GM21423 (cell line): ENCODE results near the gene RWDD3.
A peak's percentile ranks its signal among the peaks of the same experiment; 100 is the strongest.

Experiments
- ATAC-seq: cut with Tn5 transposase; IDR thresholded peaks from one replicate; pipeline ENCODE4 v1.9.1; 2021; ENCODE audit warnings: mild to moderate bottlenecking, moderate library complexity; ENCODE audit not compliant: unreplicated experiment

RWDD3 gene, protein sequence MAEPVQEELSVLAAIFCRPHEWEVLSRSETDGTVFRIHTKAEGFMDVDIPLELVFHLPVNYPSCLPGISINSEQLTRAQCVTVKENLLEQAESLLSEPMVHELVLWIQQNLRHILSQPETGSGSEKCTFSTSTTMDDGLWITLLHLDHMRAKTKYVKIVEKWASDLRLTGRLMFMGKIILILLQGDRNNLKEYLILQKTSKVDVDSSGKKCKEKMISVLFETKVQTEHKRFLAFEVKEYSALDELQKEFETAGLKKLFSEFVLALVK

DNA sequence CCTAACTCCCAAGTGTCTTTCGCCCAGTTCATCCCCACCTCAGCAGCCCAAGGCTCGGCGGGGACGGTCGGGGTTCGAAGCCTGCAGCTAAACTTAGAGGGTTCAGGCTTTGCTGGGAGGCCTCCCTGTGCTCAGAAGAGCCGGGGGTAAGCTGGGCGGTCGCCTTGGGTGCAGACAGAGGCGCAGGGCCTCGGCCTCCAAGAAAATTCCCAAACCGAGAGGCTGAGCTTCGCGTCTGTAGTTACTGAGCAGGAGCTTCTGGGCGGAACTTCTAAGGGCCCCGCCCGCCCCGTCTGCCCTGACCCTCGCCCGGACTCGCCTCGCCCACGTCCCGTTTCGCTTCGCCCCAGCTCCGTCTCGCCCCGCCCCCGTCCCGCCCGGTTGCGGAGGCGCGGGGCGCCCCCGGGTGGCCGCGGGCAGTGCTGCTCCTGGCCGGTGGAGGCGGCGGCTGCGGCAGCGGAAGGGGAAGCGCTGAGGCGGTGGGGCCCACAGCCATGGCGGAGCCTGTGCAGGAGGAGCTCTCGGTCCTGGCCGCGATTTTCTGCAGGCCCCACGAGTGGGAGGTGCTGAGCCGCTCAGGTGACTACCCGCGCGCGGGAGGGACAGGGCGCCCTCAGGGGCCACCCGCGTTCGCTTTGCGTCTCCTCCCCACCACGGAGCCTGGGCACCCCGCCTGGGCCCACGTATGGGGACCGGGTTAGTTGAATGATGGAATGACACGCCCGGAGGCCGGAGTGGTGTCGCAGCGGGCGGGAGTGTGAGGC is at the start of gene RWDD3:
RWDD3 (plus strand) TSS at position 474 of the 764 bp plus-strand sequence; CDS start at position 495, 21 bp downstream.
- ATAC-seq: peak; percentile 95

DNA sequence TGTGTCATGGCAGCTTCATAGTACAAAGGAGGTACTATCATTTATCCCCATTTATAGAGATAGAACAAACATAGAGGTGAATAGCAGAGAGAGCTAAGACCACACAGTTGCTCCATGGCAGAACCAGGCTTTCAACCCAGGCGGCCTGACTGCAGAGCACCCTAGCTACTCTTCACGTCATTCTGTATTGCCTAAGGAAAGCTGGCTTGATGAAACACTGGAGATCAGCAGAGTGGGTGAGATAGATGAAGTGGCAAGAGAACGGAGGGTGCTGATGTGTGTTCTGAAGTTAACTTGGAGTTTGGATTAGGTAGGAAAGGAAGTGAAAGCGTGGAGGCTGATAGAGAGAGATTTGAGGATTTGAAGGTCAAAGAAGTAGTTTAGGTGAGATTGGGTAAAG is 47.9 kb upstream of the RWDD3 start:
- ATAC-seq: no peak

DNA sequence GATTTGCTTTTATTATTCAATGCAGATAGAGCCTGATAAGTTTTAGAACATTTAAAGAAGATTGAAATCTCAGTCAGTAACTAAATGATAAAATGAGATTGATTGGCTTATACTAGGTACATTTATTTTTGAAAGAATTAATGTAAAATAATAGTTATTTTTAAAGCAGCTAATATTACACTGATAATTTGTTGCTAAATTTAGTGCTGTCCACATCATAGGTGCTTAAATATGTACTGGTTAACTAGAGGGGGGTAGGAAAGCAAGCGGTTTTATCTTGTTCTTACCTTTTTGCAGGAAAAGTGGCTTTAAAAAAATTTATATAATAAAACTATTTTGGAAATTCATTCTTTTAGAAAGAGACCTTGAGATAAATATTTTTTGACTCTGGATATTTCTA is 40.4 kb upstream of the RWDD3 start:
- no peak for ATAC-seq

DNA sequence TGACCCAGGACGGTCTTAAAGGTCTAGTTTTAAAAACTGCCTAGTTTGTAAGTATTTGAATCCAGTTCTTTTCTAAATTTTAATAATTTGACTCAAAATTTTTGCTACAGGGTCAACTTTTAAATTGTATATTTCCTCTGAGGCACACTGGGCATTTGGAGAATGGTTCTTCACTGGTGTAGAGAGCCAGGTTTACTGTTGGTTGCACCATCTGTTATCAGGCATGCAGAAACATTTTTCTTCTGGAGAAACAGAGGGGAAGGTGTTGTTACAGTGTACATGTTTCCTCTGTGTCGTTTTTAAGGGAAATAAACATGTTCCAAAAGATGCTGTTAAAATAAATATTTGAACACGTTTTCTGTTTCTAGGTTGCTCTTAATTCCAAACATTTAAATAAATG is 39.0 kb upstream of the RWDD3 start:
- ATAC-seq: no peak

DNA sequence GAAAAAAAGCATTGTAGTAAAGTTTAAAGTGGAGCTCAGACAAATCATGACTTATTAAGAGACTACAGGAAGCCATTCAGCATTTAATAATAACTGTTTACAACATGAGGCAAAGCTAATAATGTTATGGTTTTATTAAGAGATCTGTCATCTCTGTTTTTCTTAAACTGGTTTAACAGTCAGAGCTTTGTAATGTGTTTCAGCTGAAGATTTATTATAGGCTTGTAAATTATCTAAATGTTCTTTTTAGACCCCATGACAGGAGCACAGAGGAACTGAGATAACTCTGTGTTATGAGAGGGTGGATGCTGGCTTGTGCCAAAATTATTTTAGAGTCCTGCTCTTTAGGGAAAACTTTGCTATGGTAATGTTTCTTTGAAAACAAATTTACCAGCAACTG is 38.0 kb upstream of the RWDD3 start:
- no peak for ATAC-seq

DNA sequence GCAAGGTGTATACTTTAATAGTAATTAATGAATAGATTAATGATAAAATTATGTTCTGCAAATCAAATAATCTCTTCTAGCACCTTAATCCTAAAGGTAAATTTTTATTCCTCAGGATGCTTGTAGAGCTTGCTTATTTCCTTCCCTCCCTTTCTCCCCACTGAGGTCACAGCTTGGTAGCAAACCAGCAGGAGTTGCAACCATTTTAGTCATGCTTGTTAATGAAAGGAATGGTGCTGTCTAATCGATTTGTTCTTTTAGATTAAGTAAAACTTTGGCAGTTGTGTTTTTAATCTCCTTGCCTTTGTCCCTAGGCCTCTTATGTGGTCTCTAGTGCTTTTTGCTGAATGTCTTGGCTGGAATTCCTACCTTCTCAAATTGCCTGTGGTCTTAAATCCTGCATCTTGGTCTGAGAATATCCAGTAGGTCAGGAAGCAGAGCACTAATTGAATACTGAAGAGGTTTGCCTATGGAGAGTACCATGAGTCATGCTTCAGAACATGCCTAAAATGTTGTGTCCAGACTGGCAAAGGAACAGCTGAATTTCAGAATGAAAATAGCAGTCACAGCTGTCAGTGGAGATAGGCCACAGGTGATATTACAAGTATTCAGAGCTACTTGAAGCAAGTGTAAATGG is 36.3 kb upstream of the RWDD3 start:
- no peak for ATAC-seq

DNA sequence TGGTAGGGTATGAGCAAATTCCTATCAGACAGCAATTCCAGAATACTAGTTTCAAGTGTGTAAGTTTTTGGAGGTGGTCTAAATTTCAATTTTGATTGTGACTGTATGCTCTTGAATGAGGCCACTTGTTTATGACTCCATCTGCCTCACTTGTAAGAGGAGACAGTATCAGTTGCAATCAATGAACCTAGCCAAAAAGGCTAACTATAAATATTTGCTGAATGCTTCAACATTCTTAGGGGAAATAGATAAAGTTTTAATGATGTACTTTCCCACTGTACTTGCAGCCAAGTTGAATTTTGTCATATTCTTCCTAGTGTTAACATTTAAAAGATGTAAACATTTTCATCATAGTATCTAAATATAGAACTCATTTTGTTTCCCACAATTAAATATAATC is 32.1 kb upstream of the RWDD3 start:
- ATAC-seq: no peak

DNA sequence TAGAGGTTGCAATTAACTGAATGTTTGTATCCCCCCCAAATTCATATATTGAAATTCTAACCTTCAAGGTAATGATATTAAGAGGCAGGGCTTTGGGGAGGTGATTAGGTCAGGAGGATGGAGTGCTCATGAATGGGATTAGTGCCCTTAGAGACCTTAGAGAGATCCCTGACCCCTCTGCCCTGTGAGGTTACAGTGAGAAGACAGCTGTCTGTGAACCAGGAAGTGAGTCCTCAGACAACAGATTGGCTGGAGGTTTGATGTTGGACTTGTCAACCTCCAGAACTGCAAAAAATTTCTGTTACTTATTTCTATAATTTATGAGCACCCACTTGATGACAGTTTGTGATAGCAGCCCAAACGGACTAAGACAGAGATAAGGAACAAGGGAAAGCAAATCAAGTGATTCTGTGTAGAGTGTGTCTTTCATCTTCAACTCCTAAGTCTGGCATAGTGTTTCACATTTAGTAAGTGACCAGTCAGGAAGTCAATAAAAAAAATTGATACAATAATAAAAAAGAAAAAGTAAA is 30.0 kb upstream of the RWDD3 start:
- no peak for ATAC-seq

DNA sequence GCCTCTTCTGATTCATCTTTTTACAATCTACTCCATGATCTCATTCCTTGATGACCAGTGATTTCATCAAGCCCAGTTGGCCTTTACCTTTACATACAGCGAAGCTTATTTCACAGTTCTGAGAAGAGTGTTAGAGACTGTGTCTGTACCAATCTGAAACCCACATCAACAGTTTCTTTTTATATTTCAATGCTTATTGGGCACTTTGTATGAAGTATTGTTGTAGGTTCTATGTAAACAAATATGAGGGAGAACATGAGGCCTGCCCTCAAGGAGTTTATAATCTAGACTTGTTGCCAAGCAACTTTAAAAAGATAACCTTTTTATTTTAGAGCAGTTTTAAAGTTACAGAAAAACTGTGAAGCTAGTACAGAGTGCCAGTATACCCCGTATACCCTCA is 27.5 kb upstream of the RWDD3 start:
- ATAC-seq: no peak

DNA sequence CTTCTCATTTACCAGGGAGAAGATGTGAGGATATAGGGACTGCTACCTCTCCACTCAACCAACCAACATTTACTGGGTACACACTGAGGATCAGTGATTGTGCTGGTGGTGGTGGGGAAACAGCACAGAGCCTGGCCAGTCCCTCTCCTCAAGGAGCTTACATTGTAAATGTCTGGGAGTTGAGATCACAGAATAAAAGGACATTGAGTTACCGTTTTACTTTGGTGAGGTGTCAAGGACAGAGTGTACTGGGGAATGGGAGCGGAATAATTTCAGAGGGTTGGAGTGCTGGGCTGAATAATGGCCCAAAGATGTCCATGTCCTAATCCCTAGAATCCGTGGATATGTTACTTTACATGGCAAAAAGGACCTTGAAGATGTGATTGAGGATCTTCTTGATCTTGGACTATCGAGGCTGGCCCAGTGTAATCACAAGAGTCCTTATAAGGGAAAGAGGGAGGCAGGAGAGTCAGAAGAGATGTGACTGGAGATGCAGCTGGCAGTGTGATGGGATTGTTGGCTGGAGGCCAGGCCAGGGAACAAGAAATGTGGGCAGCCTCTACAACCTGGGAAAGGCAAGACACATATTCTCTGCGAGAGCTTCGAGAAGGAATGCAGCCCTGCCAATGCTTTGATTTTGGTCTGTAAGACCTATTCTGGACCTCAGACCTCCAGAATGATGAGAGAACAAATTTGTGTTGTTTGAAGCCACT is 26.6 kb upstream of the RWDD3 start:
- ATAC-seq: no peak

DNA sequence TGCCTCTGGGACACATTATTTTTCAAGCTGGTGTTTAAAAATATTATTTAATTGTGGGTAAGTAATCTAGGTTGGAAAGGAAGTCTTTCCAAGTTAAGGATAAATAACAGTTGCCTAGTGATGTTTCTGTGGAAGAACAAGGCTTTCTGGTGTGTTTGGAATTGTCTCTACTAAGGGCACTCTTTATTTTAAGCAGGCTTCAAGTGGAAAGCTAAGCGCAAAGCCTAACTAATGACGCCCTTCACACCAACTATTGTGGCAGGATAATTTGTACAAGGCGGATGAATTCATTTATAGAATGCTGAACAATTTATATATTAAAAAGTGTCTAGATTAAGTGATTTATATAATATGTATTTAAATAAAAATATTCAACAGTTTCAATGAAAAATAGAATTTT is 25.1 kb upstream of the RWDD3 start:
- no peak for ATAC-seq

DNA sequence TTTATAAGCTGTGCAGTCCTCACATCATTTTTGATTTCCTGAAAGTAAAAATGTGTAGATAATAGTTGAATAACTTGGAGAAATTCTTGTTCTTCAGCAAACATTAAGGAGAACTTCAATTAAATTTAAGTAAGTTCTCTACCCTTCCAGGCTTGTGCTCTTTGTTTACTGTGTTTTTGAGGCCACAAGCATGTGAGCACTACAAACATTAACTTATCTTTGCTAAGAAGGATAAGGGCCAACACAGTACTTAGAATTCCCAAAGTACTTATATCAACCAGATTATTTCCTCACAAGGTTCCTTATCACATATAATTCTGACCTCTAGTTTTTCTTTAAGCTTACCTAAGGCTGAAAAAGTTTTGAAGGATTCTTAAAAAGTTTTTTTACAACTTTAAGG is 24.7 kb upstream of the RWDD3 start:
- no peak for ATAC-seq

DNA sequence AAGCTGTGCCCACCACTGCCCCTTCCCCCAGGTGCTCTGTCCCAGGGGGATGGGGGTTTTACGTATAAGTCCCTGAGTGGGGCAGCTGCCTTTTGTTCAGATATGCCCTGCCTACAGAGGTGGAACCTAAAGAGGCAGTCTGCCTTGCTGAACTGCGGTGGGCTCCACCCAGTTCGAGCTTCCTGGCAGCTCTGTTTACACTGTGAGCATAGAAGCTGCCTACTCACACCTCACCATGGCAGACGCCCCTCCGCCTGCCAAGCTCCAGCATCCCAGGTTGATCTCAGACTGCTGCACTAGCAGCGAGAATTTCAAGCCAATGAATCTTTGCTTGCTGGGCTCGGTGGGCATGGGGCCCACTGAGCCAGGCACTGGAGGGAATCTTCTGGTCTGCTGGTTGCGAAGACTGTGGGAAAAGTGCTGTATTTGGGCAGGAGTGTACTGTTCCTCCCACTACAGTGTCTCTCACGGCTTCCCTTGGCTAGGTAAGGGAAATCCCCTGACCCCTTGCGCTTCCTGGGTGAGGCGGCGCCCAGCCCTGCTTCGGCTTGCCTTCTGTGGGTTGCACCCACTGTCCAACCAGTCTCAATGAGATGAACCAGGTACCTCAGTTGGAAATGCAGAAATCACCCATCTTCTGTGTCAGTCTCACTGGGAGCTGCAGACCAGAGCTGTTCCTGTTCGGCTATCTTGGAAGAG is 17.6 kb upstream of the RWDD3 start:
- ATAC-seq: no peak

DNA sequence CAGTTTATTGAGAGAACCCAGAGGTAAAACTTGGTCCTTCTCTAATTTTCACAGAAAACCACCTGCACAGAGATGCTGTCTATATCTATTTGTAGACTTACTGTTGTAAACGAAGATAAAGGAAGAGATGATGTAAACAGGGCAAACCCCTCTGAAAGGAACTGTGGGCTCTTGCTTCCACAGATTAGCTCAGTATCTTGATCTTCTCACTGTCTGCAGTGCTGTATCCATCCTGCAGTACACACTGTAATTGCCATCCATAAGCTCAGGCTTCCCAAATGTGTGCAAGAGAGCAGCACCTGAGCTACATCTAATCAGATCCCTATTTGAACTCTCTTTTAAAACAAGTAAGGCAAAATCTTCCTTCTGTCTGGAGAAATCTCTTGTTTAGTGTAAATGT is 16.6 kb upstream of the RWDD3 start:
- no peak for ATAC-seq

DNA sequence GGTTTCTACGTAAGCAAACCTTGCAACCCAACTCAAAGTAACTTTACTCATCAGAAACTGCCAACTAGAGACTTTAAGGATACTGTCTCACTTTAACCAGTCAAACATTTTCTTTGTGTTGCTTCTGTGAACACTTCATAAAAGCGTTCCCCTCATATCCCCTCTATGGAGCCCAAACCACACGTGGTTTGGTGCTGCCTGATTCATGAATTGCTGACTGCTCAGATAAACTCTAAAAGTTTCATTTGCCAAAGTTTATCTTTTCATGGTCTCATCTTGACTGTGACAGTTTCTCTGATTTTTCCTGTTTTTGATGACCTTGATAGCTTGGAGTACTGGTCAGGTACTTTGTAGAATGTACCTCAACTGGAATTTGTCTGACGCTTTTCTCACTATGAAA is 14.6 kb upstream of the RWDD3 start:
- no peak for ATAC-seq

DNA sequence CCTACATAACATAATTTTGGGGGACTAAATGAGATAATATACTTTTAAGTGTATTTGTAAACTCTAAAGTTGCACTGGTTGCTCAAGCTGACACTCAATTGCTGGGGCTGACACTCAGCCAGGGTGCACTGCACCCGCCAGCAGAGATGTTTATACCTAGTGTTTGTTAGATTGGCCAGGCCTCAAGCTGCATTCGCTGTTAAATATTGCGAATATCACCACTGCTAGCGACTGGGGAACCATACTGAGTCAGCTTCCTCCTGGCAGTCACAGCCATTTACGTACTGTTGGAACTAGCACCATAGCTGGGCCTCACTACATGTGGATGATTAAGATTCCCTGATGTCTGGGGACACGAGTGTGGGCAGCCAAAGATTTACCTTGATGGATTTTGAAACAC is 12.7 kb upstream of the RWDD3 start:
- ATAC-seq: no peak

DNA sequence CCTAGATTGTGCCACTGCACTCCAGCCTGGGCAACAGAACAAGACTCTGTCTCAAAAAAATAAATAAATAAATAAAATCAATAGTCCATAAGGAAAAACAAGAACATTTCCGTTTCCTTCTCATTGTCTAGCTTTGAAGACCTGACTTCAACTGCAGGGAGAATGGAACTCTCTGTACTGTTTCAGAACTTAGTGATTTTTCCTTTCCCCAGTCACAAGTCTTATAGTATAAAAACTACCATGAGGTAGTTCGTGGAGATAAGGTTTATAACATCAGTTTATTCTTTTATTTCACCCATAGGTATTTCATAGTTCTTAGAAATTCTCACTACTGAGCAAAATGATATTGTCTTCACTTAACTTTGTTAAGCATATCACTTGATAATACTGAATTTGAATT is 11.4 kb upstream of the RWDD3 start:
- no peak for ATAC-seq

DNA sequence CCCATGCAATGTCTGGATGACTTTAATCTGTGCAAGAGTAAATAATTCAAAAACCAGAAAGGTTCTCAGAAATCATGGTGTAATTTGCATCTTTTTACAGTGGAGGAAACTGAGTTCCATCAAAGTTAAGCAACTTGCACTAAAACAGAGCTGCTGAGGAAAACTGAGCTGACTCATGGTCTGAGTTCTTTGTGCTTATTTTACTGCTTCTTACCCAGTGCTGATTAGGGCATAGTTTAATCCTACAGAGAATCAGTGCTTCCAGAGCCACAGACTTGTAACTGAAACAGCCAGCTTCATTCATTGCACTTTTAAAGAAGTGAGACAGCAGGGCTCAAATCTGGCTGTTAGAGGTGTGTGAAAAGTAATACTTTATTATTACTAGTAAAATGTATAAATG is 10.9 kb upstream of the RWDD3 start:
- ATAC-seq: no peak

DNA sequence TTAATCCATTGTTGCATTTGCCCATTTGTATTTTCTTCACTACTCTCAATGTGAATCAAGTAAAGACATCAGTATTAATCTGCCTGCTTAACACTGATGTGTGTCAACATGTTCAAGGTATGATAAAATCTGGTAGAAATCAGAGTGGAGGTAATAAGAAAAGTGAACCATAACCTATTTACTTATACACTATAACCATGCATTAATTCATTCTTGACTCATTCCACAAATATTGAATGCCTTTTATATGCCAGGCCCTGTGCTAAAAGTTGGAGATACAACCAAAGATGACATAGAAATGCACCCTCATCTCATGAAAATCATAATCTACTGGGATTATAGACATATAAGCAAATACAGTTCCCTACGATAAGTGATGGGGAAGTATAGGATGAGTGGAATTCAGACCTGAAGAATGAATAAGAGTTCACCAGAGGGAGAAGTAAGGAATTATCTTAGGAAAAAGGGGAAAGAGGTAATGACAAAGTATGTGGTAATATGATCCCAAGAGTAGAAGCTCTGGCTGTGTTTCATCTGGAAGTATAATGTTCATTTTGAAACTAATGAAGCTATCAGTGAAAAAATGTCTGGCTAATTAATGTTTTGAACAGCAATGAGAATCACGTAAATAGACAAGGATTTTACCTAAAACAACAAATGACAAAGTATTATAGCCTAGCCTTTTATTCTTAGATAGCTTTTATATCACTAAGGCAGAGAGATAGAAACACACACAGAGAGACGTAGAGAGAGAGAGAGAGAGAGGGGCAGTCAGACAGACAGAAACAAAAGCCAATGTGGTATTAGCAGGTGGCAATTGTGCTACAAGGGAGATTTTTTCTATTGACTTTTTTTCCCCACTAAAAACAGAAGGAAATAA is 7.0 kb upstream of the RWDD3 start:
- no peak for ATAC-seq

DNA sequence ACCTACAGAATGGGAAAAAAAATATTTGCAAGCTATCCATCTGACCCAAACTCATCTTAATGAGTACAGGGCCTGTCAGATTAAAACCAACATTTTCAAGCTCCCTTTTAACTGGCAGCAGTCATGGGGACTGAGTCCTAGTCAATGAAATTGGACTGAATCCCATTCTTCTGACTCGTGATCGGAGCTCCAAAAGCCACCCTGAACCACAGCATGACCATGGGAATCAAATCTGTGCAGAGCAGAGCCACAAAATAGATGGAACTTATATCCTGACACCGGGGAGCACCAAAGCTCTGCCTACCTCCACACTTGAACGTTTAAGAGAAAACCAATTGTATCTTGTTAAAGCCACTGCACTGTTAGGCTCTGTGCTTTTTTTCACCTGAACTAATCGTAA is 5.0 kb upstream of the RWDD3 start:
- no peak for ATAC-seq
